Umbilical cord (tissue), 2 donors: Measurements from ENCODE around the gene RNF151. TPM values are rescaled to one million over a fixed set of nuclear protein-coding genes. Genes with fewer than 3 reads are reported as not detected.
"Not testable (repeated sequence)": the region's sequence is repeated elsewhere in the genome, so short reads cannot be mapped to it uniquely, and the experiment has no call there.

Experiments used
- DNase-seq: peaks from one replicate; pipeline ENCODE4 v3.0.0-alpha.2; 2015; ENCODE audit warnings: low spot score
- total RNA-seq: library from RNA; depleted of rRNA; stranded (reverse); fragments of >200 nt; gene quantifications from one replicate; pipeline ENCODE4 v1.2.3, GENCODE V29; 2014; ENCODE audit warnings: low replicate concordance; ENCODE audit not compliant: insufficient read depth

Gene RNF151, protein sequence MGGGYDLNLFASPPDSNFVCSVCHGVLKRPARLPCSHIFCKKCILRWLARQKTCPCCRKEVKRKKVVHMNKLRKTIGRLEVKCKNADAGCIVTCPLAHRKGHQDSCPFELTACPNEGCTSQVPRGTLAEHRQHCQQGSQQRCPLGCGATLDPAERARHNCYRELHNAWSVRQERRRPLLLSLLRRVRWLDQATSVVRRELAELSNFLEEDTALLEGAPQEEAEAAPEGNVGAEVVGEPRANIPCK
- total RNA-seq, result not detected

DNA sequence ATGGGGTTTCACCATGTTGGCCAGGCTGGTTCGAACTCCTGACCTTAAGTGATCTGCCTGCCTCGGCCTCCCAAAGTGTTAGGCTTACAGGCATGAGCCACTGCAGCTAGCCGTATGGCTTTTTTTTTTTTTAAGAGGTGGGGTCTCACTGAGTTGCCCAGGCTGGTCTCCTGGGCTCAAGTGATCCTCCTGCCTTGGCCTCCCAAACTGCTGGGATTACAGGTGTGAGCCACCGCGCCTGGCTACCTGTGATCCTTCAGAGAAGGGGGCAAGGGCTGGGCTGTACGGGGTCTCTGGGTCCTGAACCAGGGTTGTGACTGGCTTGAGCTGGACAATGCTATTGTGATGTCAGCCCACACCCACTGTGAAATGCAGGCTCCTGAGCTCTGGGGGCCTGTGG is at the start of gene RNF151:
Gene RNF151 (plus strand): TSS at position 397 of the 400 bp plus-strand sequence. CDS start 26 bp downstream, outside the sequence.
- DNase-seq, result no peak

DNA sequence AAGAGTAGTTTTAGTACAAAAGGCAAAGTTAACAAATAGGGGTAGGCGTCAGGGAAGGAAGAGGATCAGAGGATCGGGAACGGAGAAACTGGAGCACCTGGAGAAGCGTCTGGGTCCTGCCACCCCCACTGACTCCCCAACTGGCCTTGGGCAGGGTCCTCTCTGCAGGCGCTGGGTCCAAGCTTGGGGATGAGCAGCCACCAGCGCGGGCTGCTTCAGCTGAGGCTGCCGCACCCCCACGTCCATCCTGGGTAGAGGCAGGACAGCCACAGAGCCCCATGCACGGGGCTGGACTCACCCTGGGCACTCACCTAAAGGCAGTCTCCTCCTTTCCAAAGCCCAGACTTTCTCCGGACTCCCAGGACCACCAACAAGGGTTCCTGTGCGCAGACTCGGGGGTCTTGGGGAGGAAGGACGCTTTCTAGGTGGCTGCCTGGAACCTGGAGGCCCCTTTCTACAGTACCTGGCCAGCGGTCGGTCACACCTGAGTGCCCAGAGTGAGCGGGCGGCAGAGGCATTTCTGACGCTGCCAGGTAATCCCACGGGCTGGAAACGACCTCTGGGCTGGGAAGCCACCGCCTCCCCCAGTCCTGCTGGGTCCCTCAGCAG is 49.5 kb upstream of the RNF151 start:
- no peak for DNase-seq

DNA sequence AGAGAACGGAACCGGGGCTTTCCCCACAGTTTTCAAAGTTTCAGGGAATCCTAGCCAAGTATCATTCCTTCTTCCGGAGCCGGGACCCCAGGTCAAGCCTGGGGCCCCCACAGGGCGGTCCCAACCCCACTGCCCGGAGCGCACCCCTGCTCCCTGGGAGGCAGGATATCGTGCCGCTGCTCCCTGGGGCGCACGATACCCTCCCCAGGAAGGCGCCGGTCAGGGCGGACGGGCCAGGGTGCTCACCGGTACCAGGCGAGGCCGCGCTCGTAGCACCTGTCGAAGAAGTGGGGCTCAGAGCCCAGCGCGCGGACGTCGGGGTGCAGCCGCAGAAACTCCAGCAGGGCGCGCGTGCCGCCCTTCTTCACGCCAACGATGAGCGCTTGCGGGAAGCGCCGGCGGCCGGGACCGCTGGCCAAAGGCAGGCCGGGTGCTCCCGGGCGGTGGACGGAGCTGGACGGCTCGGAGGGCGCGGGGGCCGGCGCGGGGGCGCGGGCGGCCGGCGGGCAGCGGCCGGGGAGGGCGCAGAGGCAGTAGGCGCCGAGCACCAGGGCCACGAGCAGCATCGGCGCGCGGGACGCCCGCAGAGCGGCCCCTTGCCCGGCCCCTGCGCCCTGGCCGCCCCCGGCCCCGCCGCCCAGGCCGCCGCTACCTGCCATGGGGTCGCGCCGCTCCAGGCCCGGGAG is 48.8 kb upstream of the RNF151 start:
- DNase-seq, result no peak

DNA sequence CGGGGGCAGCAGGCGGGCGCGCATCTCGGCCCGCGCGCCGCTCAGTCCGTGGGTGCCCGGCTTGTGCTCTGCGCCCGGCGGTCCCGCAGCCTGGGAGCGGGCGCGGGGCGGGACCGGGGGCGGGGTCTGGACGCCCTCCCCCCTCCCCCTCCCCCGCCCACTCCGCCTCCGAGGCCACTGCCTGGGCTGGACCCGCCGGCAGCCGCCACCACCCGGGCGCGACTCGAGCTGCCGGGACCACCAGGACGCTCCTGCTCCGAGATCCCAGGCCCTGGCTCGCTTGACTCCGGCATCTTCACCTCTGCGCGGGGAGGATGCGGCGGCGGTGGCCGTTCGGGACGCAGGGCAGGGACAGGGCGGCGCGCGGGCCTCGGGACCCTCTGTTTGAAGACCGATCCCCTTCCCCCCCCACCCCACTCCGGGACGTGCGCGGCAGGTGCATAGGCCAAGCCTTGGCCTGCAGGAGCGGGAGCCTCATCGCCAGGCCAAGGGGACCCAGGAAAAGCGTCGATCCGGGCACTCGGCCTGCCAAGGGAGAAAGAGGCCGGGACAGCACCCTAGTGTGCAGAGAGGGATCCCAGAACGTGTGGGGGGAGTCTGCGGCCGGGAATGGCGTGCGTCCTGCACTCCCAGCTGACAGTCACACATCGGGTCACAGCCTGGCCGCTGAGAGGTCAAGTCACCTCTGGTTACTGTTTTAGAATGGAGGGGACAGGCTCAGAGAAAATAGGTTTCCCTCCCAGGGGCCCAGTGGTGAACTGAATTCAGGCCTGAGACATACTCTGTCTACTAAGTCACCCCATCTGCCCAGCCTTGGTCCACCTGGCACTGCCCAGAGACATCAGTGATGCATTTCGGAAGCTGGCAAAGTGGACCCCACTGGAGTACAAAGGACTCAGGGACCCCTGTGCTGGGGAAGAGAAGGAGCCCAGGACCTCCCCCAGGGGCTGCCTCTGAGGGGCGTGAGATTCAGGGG is 48.0 kb upstream of the RNF151 start, which contains the start of gene HS3ST6:
Gene HS3ST6 (minus strand): TSS at position 65 of the 976 bp plus-strand sequence. CDS start 92 bp downstream, outside the sequence.
- no peak for DNase-seq

DNA sequence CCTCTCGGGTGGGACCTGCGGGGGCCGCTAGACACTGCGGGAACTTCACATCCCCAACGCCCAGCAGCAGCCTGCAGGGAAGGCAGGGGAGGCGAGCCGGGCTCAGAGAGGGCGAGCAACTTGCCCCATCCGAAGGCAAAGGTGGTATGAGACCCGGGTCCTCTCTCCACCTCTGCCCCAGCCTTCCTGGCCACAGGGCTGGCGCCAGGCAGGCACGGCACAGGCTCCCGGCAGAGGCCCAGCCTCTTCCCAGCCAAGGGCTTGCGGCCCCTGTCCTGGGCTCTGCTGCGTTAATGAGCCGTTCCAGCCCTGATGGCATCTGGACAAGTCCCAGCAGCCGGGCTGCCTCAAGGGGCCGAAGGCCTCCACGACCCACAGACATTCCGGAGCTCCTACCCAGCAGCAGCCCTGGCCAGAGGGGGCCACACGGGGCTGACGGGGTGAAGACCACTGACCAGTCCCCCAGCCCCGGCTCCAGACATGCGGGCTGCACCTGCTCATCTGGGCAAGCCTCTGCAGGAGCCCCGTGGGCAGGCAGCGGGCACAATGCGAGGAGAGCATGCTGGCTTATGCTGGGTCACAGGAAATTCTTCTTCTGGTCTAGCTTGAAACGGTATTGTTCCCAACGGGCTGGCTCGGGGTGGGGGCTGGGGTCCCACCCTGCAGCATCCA is 47.2 kb upstream of the RNF151 start:
- DNase-seq, result no peak

DNA sequence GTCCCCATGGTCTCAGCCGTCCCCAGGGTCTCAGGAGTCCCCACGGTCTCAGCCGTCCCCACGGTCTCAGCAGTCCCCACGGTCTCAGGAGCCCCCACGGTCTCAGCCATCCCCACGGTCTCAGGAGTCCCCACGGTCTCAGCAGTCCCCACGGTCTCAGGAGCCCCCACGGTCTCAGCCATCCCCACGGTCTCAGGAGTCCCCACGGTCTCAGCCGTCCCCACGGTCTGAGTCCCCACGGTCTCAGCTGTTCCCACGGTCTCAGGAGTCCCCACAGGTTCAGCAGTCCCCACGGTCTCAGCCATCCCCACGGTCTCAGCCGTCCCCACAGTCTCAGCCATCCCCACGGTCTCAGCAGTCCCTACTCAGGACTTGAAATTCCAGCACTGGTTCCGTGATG is 46.5 kb upstream of the RNF151 start:
- not testable (repeated sequence) for DNase-seq

DNA sequence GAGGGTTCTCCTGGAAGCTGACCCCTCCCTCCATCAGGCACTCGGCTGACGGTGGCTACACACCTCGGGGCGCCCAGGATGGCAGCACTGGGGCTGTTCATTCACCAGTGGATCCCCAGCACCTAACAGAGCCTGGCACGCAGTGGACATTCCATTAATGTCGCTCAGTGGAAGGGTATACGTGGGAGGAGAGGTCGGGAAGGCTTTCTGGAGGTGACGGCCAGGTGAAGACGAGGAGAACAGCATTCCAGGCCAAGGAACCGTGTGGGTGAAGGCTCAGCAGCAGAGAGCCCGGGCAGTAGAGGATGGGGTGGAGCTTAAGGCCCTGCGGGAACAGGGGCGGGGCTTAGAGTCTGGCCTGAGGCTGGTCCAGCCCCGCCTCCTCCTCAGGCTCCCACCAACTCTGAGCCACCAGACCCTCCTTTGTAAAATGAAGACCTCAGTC is 45.9 kb upstream of the RNF151 start:
- DNase-seq, result no peak

DNA sequence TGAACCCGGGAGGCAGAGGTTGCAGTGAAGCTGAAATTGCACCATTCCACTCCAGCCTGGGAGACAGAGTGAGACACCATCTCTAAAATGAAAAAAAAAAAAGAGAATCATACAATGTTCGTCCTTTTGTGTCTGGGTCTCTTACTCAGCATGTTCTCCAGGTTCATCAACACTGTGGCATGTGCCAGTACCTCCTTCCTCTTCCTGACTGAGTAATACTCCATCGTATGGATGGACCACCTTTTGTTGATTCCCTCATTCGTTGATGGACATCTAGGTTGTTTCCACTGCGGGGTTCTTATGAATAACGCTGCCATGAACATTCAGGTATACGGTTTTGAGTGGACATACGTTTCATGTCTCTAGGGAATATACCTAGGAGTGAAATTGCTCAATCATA is 44.3 kb upstream of the RNF151 start:
- DNase-seq, result no peak

DNA sequence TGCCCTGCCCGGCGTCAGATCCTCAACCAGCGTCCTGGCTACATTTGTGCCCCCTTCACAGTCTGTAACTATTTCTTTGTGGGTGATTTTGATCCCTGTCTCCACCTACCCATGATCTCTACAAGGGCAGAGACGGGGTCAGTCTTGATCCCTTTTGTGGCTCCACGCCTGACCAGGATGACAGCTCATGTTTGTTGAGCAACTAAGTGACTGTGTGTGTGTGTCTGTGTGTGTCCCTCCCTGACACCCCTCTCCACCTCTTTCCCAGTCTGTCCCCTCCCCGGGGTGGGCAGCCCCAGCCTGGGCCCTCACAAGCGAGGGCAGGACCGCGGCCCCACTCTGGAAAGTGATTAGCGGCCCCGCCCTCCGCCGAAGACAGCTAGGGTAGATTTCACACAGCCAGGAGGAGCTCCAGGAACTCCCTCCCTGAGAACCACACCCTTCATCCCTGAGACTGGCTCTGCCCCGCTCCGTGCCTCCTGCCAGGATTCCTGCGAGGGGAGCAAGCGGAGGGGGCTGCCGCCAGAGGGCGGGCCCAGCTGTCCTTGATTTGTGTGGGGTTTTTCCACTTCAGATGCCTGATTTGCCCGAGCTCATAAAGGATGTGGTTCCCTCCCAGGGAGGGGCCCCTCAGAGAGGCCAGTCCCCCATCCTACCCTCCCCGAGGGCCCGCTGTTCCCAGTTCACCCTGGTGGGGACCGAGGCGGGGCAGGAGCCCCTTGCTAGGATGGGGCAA is 43.2 kb upstream of the RNF151 start:
- peak; percentile 89 for DNase-seq

DNA sequence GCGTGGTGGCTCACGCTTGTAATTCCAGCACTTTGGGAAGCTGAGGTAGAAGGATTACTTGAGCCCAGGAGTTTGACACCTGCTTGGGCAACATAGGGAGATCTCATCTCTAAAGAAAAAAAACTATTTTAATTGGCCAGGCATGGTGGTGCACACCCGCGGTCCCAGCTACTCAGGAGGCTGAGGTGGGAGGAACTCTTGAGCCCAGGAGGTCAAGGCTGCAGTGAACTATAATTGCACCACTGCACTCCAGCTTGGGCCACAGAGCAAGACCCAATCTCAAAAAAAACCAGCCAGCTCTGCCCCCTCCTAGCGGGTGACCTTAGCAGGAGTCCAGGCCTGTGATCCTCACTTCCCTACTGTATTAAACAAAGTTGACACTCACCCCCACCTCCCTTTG is 42.6 kb upstream of the RNF151 start:
- DNase-seq, result no peak

DNA sequence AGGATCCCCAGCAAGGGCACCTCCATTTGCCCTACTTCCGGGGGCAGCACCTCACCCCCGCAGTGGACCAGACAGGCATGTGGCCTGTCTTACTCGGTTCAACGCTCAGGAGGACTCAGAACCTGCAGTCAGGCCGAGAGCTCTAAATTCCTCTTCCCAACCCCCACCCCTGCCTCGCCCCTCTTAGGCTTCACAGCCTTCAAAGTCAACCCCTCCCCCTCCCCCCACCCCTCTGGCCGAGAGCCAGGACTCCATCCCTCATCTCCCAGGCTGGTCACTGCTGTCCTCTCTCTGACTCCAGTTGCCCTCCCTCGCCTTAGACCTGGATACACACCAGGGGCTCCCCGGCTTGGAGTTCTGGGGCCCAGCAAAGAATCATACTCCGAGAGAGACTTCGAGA is 40.4 kb upstream of the RNF151 start:
- DNase-seq, result no peak

DNA sequence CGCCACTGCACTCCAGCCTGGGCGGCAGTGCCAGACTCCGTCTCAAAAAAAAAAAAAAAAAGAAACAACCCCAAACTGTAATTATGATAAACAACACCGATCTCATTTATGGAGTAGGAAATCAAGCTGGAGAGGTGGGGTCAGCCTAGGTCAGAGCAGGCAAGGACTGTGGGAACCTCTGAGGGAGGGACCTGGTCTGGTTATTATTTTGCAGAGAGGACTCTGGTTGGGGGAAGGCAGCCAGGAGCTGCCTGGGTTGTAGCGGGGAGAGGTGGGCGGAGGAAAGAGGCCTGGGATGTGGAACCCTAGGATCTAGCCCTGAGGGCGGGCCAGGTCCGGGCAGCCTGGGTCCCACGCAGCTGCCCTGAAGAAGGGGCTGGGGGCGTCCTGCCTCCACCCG is 37.6 kb upstream of the RNF151 start:
- peak; percentile 64 for DNase-seq

DNA sequence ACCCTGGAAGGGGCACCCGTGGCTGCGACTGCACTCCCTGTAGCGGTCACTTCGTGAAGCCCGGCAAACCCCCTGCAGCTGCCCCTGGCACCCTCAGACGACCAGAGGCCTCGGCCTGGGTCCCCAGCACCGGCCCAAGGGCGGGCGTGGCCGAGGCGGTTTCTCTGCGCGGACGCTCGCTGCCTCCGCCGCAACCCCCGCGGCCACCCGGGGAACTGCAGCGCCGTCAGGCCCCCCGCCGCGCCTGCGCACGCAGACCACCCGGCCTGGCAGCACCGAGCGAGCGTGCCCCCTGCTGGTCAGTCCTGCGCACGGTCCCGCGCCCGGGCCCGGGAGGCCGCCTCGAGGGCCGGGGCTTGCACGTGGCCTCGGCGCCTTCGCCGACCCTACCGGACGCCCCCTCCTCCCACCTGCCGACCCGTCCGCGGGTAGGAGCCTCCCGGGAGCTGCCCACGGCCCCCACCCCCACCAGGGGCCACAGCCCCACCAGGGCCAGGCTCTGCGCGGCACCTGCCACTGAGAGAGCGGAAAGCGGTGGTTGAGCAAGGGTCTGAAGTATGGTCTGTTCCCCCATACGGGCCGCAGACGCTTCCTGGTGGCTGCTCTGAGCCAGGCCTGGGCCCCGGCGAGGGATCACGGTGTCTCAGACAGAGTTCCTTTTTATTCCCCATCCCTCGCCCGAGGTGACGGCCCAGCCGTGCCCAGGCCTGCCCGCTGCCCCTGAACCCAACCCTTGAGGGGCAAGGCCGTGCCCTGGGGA is 36.9 kb upstream of the RNF151 start:
- DNase-seq, result peak; percentile 83

DNA sequence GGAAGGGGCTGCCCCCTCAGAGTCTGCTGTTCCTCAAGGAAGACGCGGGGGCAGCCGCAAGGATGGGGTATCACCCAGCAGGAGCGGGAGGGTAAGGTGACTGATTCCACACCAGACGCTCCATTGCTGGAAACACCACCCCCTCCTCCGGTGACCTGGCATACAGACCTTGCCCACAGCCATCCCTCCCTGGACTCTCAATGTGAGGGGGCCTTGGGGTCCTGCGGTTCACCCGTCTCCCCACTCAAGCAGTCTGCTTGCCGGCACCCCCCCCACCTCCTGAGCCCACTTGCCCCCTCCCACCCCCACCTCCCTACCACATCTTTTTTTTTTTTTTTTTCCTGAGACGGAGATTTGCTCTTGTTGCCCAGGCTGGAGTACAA is 36.3 kb upstream of the RNF151 start:
- no peak for DNase-seq

DNA sequence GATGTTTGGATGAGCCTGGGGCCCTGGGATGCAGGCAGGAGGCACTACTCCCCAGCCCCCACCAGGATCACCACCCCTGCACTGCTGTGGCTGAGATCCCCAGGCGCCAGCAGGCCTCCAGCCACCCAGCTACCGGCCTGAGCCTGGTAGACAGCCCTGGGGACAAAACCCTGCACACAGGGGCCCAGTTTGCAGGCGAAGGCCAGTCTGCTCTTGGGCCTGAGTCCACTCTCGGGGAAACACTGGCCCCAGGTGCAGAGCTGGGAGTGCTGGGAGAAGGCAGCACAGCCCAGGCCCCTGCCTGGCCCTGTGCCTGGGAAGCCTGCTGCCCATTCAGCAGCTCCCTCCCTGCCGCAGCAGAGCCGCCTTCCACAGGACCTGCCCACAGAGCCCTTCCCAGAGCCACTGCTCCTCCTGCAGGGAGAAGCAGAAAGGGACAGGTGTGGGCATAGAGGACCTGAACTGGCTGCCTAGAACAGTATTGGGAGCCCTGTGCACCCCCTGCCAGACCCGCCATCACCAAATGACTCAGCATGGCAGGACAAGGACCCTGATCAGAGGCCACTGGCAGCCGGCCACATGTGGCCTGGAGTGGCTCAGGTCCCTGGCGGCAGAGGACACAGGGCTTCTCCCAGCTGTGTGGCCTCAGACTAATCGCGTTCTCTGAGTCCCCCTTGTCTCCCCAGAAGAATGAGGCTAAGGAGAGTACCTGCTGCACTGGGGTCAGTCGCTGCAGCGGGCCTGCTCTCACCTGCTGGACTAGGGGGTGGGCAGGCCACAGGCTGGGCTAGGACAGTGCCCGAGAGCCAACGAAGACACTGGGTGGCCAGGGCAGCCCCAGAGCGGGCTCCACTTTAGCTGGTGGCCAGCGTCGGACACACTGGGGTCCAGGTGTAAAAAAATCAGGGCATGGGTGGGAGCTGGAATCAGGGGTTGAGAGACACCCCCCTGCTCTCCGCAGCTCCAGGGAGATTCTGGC is 34.3 kb upstream of the RNF151 start:
- peak; percentile 47 for DNase-seq

DNA sequence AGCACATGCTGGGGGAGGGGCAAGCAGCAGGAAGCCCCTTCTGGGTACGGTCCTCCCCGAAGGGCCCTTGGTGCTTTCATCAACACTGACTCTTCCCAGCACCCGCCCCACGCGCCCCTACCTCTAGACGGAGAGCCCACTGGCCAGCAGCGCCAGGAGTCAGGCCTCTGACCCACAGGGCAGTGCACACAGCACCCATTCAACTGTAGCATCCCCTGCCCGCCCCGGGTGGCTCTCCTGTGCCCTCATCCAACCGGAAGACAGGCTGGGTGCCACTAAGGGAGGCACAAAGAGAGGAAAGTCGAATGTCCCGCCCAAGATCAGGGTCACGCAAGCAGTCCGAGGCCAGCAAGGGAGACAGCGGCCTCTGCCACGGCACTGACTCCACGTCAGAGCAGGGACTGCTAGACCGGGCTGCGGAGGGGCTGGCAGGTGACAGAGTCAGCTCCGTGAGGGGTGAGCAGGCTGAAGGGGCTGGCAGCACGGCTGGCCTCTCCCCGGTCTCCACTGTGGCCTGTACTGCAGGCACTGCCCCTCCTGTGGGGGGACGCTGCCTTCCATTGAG is 33.5 kb upstream of the RNF151 start:
- DNase-seq, result no peak

DNA sequence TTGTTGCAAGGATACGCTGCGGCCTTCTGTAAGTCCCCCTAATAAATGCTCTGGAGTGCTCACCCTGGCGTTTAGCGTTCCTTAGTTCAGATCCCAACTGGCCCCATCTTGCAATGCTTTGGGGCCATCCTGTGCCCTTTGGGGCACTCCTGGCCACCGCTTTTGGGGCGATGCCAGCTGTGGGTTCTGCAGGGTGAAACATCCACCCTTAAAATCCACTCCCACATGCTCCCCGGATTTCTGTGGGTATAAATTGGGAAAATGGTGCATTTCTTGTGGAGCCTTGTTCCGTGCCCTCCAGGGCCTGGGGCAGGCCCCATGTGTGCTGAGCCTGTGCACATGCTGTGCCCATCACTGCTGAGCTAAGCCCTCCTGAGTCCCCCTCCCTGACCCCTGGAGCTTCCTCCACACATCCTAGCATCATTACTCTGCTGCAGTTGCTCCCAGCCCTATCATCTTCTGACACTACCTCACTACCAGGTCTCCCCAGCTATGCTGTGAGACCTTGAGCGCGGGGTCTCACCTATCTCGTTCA is 29.6 kb upstream of the RNF151 start:
- no peak for DNase-seq

DNA sequence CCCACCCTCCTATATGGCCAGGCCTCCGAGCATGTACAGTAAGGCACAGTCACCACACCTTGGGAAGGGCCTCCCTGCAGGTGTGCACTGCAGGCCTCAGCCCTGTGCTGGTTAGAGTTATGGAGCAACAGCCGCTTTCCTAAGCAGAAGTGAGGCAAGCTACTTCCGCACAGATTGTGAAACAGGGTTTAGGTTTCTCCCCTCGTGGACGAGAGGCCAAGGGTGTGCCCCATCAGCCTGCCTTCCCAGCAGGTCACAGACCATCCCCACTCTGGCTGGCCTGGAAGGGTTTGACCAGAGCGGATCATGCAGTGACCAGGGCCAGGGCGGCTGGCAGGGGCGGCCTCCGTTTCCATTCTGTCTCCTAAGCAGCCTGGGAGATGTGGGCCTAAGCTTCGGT is 28.3 kb upstream of the RNF151 start:
- DNase-seq, result no peak
